ENCODE measurements around the gene ITPRIP. TPM values are rescaled to one million over a fixed set of nuclear protein-coding genes. Genes with fewer than 3 reads are reported as not detected.
A peak's percentile ranks its signal among the peaks of the same experiment; 100 is the strongest.

ITPRIP gene
- total and polyA plus RNA-seq, 2 donors from 2014 or later = 9.0 to 21.6 TPM

DNA sequence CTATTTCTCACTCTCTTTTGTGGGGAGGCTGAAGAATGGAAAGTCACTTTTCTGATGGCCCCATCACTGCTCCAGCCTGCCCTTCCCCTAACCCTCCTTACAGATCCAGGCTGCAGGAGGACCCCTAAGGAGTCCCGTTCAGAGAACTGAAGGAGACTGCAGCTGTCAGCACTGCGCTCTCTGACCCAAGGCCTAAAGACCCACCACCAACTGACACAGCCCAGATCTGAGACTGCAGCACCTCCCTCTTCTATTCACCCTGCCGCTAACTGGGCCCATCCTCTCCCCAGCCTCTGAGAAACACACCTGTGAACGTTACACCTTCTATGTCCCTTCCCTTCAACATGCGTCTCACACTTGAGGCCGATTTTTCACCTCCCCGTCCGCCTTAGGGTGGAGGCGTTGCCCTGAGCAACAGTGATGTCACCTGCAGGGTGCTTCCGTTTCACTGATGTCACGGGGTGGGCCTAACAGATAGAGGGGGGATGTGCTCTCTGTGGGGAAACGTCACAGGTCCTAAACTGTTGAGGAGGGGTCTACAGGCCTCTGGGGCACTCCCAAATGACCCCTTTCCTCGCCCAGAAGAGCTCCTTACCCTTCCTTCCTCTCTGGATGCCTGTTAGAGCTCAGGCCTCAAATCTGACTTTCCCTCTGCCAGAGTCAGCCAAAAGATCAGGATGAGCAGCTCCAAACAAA is 5.1 kb downstream of the ITPRIP start:
- Histone ChIP-seq H3K9me3 (ENCODE audit: control insufficient read depth in 2 of 3, insufficient read depth in 1 of 3, low read length in 3 of 3) (no peaks in the 10 kb centered on the region), H3K36me3 (ENCODE audit: control insufficient read depth in 2 of 3, insufficient read depth in 3 of 3, low read length in 3 of 3) (peaks cover 0 to 3% (median 0%) of the 10 kb centered on the region in 3 donors), H3K27ac (ENCODE audit: low read depth in 2 of 2, low read length in 2 of 2) (peak overlapping the region; percentile 44 to 59), H3K4me1 (ENCODE audit: control insufficient read depth in 2 of 3, insufficient read depth in 2 of 3, low read depth in 1 of 3, low read length in 3 of 3) (peaks cover 8 to 59% (median 51%) of the 10 kb centered on the region in 3 donors), H3K9ac (ENCODE audit: low read length in 3 of 3) (no peak overlapping the region), H3K27me3 (ENCODE audit: control insufficient read depth, insufficient read depth, low read length) (no peaks in the 10 kb centered on the region), H3K4me3 (ENCODE audit: low read length in 3 of 3) (no peak overlapping the region)
- TF ChIP-seq, protein P1, sequence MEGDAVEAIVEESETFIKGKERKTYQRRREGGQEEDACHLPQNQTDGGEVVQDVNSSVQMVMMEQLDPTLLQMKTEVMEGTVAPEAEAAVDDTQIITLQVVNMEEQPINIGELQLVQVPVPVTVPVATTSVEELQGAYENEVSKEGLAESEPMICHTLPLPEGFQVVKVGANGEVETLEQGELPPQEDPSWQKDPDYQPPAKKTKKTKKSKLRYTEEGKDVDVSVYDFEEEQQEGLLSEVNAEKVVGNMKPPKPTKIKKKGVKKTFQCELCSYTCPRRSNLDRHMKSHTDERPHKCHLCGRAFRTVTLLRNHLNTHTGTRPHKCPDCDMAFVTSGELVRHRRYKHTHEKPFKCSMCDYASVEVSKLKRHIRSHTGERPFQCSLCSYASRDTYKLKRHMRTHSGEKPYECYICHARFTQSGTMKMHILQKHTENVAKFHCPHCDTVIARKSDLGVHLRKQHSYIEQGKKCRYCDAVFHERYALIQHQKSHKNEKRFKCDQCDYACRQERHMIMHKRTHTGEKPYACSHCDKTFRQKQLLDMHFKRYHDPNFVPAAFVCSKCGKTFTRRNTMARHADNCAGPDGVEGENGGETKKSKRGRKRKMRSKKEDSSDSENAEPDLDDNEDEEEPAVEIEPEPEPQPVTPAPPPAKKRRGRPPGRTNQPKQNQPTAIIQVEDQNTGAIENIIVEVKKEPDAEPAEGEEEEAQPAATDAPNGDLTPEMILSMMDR (IDR thresholded peaks at IDR 0.05; ENCODE audit: borderline replicate concordance, extremely low read depth, insufficient read depth) = no peak
- DNase-seq = peak in 1 of 5 donors; percentile 48
- intact Hi-C loops (cut with DNase I) = no loop called here
- no peak for FAIRE-seq

- peaks cover 0 to 3% (median 0%) of the 10 kb centered on the region in 3 donors for H3K36me3 ChIP-seq (ENCODE audit: control insufficient read depth in 2 of 3, insufficient read depth in 3 of 3, low read length in 3 of 3)
- peak in 1 of 5 donors; percentile 28 for DNase-seq
- H3K4me1 ChIP-seq (ENCODE audit: control insufficient read depth in 2 of 3, insufficient read depth in 2 of 3, low read depth in 1 of 3, low read length in 3 of 3) = peaks cover 8 to 67% (median 58%) of the 10 kb centered on the region in 3 donors
- FAIRE-seq = no peak
- H3K27me3 ChIP-seq (ENCODE audit: control insufficient read depth, insufficient read depth, low read length) = no peaks in the 10 kb centered on the region
- intact Hi-C loops (cut with DNase I) = no loop called here
- peak overlapping the region; percentile 20 to 78 for H3K27ac ChIP-seq (ENCODE audit: low read depth in 2 of 2, low read length in 2 of 2)
- H3K4me3 ChIP-seq (ENCODE audit: low read length in 3 of 3) = no peak overlapping the region
- TF ChIP-seq, protein P1 (IDR thresholded peaks at IDR 0.05; ENCODE audit: borderline replicate concordance, extremely low read depth, insufficient read depth) = no peak
- peak overlapping the region in 1 of 3 donors; percentile 46 for H3K9ac ChIP-seq (ENCODE audit: low read length in 3 of 3)
- H3K9me3 ChIP-seq (ENCODE audit: control insufficient read depth in 2 of 3, insufficient read depth in 1 of 3, low read length in 3 of 3) = no peaks in the 10 kb centered on the region
Observed at GRCh38 chr10:104332243-104333031, 5.8 kb downstream of the ITPRIP start.

DNA sequence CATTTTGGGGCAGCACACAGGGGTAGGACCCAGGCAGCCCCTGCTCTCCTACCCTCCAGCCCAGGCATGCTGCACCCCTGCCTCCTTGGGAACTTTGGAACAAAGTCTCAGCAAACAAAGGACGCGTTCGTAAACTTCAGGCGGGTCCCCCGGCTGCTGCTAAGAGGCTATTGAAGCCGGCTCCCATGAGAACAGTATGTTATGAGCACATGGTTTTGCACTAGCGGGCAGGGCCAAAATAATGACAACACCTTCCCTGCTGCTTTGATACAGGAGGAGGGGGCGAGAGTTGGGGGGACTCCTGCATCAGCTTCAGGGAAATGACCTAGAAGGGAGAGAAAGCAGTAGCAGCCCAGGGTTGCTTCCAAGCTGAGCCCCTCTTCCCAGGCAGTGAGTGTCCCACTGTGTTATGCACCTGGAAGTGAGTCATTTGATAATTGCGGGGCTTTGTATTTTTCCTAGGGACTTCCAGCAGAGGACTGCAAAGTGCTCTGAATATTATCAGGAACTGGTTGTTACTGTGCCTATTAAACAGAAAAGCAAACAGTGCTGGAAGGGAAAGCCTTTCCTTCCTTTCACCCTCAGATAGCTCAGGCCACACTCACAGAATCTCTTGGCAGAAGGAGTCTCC is 6.9 kb downstream of the ITPRIP start:
- Histone ChIP-seq H3K9me3 (ENCODE audit: control insufficient read depth in 2 of 3, insufficient read depth in 1 of 3, low read length in 3 of 3) (no peaks in the 10 kb centered on the region), H3K27ac (ENCODE audit: low read depth in 2 of 2, low read length in 2 of 2) (peak overlapping the region; percentile 78 to 81), H3K4me3 (ENCODE audit: low read length in 3 of 3) (peak overlapping the region in 1 of 3 donors; percentile 6), H3K4me1 (ENCODE audit: control insufficient read depth in 2 of 3, insufficient read depth in 2 of 3, low read depth in 1 of 3, low read length in 3 of 3) (peaks cover 8 to 76% (median 62%) of the 10 kb centered on the region in 3 donors), H3K9ac (ENCODE audit: low read length in 3 of 3) (peak overlapping the region in 2 of 3 donors; percentile 8 to 46), H3K27me3 (ENCODE audit: control insufficient read depth, insufficient read depth, low read length) (no peaks in the 10 kb centered on the region), H3K36me3 (ENCODE audit: control insufficient read depth in 2 of 3, insufficient read depth in 3 of 3, low read length in 3 of 3) (peaks cover 0 to 3% (median 0%) of the 10 kb centered on the region in 3 donors)
- DNase-seq = peak; percentile 45 to 68 (median 64)
- intact Hi-C loops (cut with DNase I) = no loop called here
- TF ChIP-seq, protein P1 (IDR thresholded peaks at IDR 0.05; ENCODE audit: borderline replicate concordance, extremely low read depth, insufficient read depth) = no peak
- no peak for FAIRE-seq
